OCI-LY7 (cell line): ENCODE results near the gene ABHD15.

Experiments
- EZH2phosphoT487 ChIP-seq: fragments of 200-600 bp; sonication (generic); IDR thresholded peaks from 2 replicates; pipeline ENCODE4 v1.6.1; 2018; ENCODE audit warnings: low read depth, borderline replicate concordance, mild to moderate bottlenecking, mixed run types, antibody characterized with exemption, low read length, moderate library complexity, mixed read lengths
- TF ChIP-seq, protein P1 (sequence below): fragments of 200-600 bp; sonication (generic); conservative IDR thresholded peaks from 2 replicates; pipeline ENCODE4 v1.5.1; 2014; ENCODE audit warnings: mild to moderate bottlenecking, antibody characterized with exemption, low read length, moderate library complexity, mixed read lengths

DNA sequence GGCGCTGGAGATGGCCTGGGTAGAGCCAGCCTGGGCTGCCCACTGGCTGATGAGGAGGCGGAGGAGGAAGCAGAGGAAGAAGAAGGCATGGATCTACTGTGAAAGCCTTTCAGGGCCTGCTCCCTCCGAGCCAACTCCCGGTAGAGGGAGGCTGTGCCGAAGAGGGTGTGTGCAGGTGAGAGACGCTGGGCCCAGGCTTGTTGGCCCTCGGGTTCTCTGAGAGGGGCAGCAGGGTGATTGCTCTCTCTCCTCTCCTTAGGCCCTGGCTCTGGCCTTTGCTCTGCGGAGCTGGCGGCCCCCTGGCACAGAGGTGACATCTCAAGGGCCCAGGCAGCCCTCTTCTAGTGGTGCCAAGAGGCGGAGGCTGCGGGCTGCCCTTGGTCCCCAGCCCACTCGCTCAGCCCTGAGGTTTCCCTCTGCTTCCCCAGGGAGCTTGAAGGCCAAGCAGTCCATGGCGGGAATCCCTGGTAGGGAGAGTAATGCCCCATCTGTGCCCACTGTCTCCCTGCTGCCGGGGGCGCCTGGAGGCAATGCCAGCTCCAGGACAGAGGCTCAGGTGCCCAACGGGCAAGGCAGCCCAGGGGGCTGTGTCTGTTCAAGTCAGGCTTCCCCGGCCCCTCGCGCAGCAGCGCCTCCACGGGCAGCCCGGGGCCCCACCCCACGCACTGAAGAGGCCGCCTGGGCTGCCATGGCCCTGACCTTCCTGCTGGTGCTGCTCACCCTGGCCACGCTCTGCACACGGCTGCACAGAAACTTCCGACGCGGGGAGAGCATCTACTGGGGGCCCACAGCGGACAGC, 5.2 kb upstream of the ABHD15 start:
- TF ChIP-seq, protein P1, sequence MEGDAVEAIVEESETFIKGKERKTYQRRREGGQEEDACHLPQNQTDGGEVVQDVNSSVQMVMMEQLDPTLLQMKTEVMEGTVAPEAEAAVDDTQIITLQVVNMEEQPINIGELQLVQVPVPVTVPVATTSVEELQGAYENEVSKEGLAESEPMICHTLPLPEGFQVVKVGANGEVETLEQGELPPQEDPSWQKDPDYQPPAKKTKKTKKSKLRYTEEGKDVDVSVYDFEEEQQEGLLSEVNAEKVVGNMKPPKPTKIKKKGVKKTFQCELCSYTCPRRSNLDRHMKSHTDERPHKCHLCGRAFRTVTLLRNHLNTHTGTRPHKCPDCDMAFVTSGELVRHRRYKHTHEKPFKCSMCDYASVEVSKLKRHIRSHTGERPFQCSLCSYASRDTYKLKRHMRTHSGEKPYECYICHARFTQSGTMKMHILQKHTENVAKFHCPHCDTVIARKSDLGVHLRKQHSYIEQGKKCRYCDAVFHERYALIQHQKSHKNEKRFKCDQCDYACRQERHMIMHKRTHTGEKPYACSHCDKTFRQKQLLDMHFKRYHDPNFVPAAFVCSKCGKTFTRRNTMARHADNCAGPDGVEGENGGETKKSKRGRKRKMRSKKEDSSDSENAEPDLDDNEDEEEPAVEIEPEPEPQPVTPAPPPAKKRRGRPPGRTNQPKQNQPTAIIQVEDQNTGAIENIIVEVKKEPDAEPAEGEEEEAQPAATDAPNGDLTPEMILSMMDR = no peak
- no peak for TF ChIP-seq EZH2phosphoT487
